Epithelial cell of proximal tubule (primary cell): ENCODE measurements around the gene FCHSD2. TPM values are rescaled to one million over a fixed set of nuclear protein-coding genes. Genes with fewer than 3 reads are reported as not detected.
A peak's percentile ranks its signal among the peaks of the same experiment; 100 is the strongest.
"Not testable (repeated sequence)": the region's sequence is repeated elsewhere in the genome, so short reads cannot be mapped to it uniquely, and the experiment has no call there.

Experiments
- DNase-seq: peaks from one replicate; pipeline ENCODE4 v3.0.0-alpha.2; 2011; ENCODE audit warnings: low read depth
- H3K4me3 ChIP-seq: 2 replicates; pipeline ENCODE4 v1.5.1; 2011; ENCODE audit warnings: low read depth, mild to moderate bottlenecking, low read length
- CTCF ChIP-seq: conservative IDR thresholded peaks from 2 replicates; pipeline ENCODE4 v1.5.1; 2012; ENCODE audit warnings: low read depth, mild to moderate bottlenecking, low read length
- total RNA-seq: library from RNA; depleted of rRNA; stranded (reverse); fragments of >200 nt; gene quantifications from 2 replicates; pipeline ENCODE4 v1.2.3, GENCODE V29; 2015

Gene FCHSD2
- total RNA-seq, 1 donor from 2014 or later = 8.8 TPM

GRCh38 chr11:72831521-72832300 lies 310.4 kb downstream of the FCHSD2 start:
- DNase-seq = no peak
- TF ChIP-seq CTCF = peak; percentile 96

GRCh38 chr11:72829884-72830533 lies 312.1 kb downstream of the FCHSD2 start:
- DNase-seq = no peak
- no peak for TF ChIP-seq CTCF
- no peak overlapping the region for H3K4me3 ChIP-seq

More at GRCh38 chr11:72831521-72832300, 310.4 kb downstream of the FCHSD2 start:
- no peak overlapping the region for H3K4me3 ChIP-seq

GRCh38 chr11:72829178-72829577 lies 312.9 kb downstream of the FCHSD2 start:
- no peak overlapping the region for H3K4me3 ChIP-seq
- no peak for TF ChIP-seq CTCF
- no peak for DNase-seq

- DNase-seq = no peak
- H3K4me3 ChIP-seq = no peak overlapping the region
- TF ChIP-seq CTCF = no peak
Observed at GRCh38 chr11:72828692-72829101, 313.4 kb downstream of the FCHSD2 start.

GRCh38 chr11:72828081-72828567 lies 314.0 kb downstream of the FCHSD2 start:
- no peak overlapping the region for H3K4me3 ChIP-seq
- no peak for DNase-seq
- no peak for TF ChIP-seq CTCF

DNA sequence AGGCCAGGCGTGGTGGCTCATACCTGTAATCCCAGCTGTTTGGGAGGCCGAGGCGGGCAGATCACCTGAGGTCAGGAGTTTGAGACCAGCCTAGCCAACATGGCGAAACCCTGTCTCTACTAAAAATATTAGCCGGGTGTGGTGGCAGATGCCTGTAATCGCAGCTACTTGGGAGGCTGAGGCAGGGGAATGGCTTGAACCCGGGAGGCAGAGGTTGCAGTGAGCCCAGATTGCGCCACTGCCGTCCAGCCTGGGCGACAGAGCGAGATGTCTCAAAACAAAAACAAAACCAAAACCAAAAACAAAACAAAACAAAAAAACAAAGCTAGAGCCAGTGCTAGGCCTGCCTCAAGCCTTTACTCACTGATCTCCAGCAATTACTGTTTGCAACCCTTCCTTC lies 314.5 kb downstream of the FCHSD2 start:
- H3K4me3 ChIP-seq, DNase-seq: not testable (repeated sequence)

GRCh38 chr11:72826942-72827480 lies 315.1 kb downstream of the FCHSD2 start:
- DNase-seq = no peak

More at GRCh38 chr11:72826942-72827480, 315.1 kb downstream of the FCHSD2 start:
- H3K4me3 ChIP-seq = no peak overlapping the region
- no peak for TF ChIP-seq CTCF
